Tibial nerve (tissue), 4 donors: ENCODE data around the gene TFG.

Source experiments
- EP300 ChIP-seq, 2 donors: sonication (generic); formaldehyde crosslinking; IDR thresholded peaks; one replicate each; pipeline ENCODE4 v1.6.1; 2017; ENCODE audit warnings: antibody characterized with exemption in 2 of 2, mild to moderate bottlenecking in 1 of 2
- POLR2A ChIP-seq, 2 donors: fragments of 450-650 bp; IDR thresholded peaks; one replicate each; pipeline ENCODE4 v1.6.1; 2017; ENCODE audit warnings: antibody characterized with exemption in 2 of 2, mild to moderate bottlenecking in 2 of 2, moderate library complexity in 2 of 2
- TF ChIP-seq, protein P1 (sequence below), 5 experiments: fragments of 200-600 bp in 3 of 5; fragments of 450-650 bp in 2 of 5; sonication (generic) in 3 of 5; IDR thresholded peaks; one replicate each; pipeline ENCODE4 v1.5.1; 2016 to 2019; ENCODE audit warnings: antibody characterized with exemption in 5 of 5, mild to moderate bottlenecking in 3 of 5, moderate library complexity in 2 of 5

DNA sequence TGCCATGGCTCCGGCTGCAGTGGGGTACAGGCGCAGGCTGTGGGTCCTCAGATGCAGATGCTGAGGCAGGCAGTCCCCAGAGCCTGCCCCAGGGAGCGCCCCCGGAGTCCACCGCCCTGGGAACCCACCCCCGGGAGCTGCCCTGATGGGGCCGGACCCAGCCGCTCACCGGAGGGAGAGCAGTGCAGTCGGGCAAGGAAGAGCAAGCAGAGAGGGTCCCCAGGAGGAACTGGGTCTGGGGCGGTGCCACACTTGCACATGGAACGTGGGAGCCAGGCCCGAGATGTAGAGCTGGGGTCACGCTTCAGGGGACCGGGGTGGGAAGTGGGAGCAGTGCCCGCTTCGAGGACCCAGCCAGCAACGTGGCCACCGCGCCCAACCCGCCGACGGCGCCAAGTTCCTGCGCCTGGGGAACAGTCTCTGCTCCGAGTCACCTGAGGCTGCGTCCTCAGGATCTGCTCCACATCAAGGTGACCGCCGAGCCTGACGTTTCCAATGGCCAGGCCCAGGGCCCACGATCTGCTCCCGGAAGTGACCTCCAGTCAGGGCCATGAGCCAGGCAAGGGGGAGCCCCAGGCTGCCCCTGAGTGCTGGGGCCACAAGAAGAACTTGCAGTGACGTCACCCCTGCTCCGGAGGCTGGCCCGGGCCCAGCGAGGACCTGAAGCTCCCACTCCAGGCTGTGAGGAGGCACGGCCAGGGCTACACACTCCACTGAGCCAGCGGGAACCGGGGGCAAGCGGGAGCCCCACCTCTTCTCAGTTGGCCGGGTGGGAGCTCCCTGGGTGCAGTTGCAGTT is 27.0 kb upstream of the TFG start:
- TF ChIP-seq POLR2A (IDR thresholded peaks at IDR 0.05) (no peak), EP300 (IDR thresholded peaks at IDR 0.05) (no peak)
- TF ChIP-seq, protein P1, sequence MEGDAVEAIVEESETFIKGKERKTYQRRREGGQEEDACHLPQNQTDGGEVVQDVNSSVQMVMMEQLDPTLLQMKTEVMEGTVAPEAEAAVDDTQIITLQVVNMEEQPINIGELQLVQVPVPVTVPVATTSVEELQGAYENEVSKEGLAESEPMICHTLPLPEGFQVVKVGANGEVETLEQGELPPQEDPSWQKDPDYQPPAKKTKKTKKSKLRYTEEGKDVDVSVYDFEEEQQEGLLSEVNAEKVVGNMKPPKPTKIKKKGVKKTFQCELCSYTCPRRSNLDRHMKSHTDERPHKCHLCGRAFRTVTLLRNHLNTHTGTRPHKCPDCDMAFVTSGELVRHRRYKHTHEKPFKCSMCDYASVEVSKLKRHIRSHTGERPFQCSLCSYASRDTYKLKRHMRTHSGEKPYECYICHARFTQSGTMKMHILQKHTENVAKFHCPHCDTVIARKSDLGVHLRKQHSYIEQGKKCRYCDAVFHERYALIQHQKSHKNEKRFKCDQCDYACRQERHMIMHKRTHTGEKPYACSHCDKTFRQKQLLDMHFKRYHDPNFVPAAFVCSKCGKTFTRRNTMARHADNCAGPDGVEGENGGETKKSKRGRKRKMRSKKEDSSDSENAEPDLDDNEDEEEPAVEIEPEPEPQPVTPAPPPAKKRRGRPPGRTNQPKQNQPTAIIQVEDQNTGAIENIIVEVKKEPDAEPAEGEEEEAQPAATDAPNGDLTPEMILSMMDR (IDR thresholded peaks at IDR 0.05): no peak
